Activated B cell treated with CpG ODN at 0.5 μM for 24 hours (primary cell): ENCODE data around the gene ZCWPW1. TPM values are rescaled to one million over a fixed set of nuclear protein-coding genes. Genes with fewer than 3 reads are reported as not detected.

ENCODE experiments used
- ATAC-seq: fragments of 200-7000 bp; cut with Tn5 transposase; one replicate; pipeline ENCODE4 v1.10.0; 2021; ENCODE audit warnings: low read depth, mild to moderate bottlenecking, moderate library complexity
- CTCF ChIA-PET: fragments of 350-600 bp; sonication (Branson Sonifier 250); formaldehyde crosslinking; loops from one replicate; lab custom pipeline; 2021; ENCODE audit warnings: antibody characterized with exemption; lab: Charles Lee
- POLR2A ChIA-PET: fragments of 350-600 bp; sonication (Branson Sonifier 250); formaldehyde crosslinking; loops from one replicate; lab custom pipeline; 2021; ENCODE audit warnings: antibody characterized with exemption; lab: Charles Lee
- DNase-seq: peaks from one replicate; pipeline ENCODE4 v3.0.0; 2022
- H3K27ac Mint-ChIP-seq: one replicate; pipeline ENCODE4 v1.8.0; 2020; ENCODE audit warnings: mixed read lengths
- H3K27me3 Mint-ChIP-seq: one replicate; pipeline ENCODE4 v1.8.0; 2021; ENCODE audit warnings: mixed read lengths
- H3K36me3 Mint-ChIP-seq: one replicate; pipeline ENCODE4 v1.8.0; 2021; ENCODE audit warnings: low read depth, mixed read lengths
- H3K4me1 Mint-ChIP-seq: one replicate; pipeline ENCODE4 v1.8.0; 2021; ENCODE audit warnings: mixed read lengths
- H3K4me3 Mint-ChIP-seq: one replicate; pipeline ENCODE4 v1.8.0; 2020; ENCODE audit warnings: mild to moderate bottlenecking, mixed read lengths
- H3K9me3 Mint-ChIP-seq: one replicate; pipeline ENCODE4 v1.8.0; 2020; ENCODE audit warnings: mixed read lengths
- intact Hi-C: fragments of 100-400 bp; cut with micrococcal nuclease; formaldehyde crosslinking; loops from one replicate; pipeline ENCODE4 v1.15.1; 2024
- total RNA-seq: library from RNA; stranded (reverse); gene quantifications from 2 replicates; pipeline ENCODE4 v1.2.3, GENCODE V29; 2022
- TF ChIP-seq, protein P1 (sequence below): fragments of 200-600 bp; IDR thresholded peaks from one replicate; pipeline ENCODE4 v1.8.0; 2022; ENCODE audit warnings: antibody characterized with exemption, mild to moderate bottlenecking

ZCWPW1 gene
- total RNA-seq, 1 donor from 2014 or later, result 10.8 TPM

DNA sequence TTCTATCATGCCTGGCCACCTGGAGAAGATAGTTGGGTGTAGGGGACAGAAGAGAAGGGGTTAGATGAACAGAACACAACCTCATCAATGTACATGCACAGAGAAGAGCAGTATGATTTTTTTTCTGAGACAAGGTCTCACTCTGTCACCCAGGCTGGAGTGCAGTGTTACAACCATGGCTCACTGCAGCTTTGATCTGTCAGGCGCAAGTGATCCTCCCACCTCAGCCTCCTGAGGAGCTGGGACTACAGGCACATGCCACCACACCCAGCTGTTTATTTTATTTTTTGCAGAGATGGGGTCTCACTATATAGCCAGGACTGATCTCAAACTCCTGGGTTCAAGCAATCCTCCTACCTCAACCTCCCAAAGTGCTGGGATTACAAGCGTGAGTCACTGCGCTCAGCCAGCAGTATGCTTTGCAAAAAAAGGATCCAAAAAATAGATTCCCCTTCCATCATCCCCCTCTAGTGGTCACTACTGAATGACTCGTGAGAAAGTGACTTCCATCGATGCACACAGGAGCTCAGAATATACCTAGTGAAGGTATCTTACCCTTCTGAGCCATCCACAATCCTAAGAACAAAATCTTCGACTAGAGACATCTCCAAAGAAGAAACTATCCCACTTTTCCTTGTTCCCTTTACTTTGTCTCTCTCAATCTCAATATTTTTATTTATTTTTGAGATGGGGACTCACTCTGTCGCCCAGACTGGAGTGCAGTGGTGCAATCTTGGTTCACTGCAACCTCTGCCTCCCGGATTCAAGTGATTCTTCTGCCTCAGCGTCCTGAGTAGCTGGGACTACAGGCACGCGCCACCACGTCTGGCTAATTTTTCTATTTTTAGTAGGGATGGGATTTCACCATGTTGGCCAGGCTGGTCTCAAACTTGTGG lies 21.0 kb downstream of the ZCWPW1 start:
- Mint-ChIP-seq H3K36me3 (peaks cover 6% of the 10 kb centered on the region), H3K4me1 (peaks cover 7% of the 10 kb centered on the region), H3K4me3 (no peak overlapping the region), H3K27ac (no peak overlapping the region), H3K27me3 (no peaks in the 10 kb centered on the region), H3K9me3 (no peaks in the 10 kb centered on the region)
- POLR2A ChIA-PET, result interaction anchor here (0.6 to 2.7 kb wide), 12 partner anchors 11 to 495 kb away, joined by 3 to 34 read pairs (median 6); partner anchors contain the start of genes LAMTOR4, MEPCE, PPP1R35 and ZCWPW1
- DNase-seq (no peak), ATAC-seq (peak; percentile 96)
- intact Hi-C loops, result loop anchor here (1.0 to 10.0 kb wide), 8 partner anchors 11 to 413 kb away; partner anchors contain the start of gene PILRB
- TF ChIP-seq, protein P1, sequence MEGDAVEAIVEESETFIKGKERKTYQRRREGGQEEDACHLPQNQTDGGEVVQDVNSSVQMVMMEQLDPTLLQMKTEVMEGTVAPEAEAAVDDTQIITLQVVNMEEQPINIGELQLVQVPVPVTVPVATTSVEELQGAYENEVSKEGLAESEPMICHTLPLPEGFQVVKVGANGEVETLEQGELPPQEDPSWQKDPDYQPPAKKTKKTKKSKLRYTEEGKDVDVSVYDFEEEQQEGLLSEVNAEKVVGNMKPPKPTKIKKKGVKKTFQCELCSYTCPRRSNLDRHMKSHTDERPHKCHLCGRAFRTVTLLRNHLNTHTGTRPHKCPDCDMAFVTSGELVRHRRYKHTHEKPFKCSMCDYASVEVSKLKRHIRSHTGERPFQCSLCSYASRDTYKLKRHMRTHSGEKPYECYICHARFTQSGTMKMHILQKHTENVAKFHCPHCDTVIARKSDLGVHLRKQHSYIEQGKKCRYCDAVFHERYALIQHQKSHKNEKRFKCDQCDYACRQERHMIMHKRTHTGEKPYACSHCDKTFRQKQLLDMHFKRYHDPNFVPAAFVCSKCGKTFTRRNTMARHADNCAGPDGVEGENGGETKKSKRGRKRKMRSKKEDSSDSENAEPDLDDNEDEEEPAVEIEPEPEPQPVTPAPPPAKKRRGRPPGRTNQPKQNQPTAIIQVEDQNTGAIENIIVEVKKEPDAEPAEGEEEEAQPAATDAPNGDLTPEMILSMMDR, result peak; percentile 54
- CTCF ChIA-PET, result interaction anchor here (0.6 to 3.9 kb wide), 30 partner anchors 9 to 910 kb away, joined by 3 to 45 read pairs (median 6); partner anchors contain the start of genes MEPCE, PILRB, PVRIG and ZCWPW1

DNA sequence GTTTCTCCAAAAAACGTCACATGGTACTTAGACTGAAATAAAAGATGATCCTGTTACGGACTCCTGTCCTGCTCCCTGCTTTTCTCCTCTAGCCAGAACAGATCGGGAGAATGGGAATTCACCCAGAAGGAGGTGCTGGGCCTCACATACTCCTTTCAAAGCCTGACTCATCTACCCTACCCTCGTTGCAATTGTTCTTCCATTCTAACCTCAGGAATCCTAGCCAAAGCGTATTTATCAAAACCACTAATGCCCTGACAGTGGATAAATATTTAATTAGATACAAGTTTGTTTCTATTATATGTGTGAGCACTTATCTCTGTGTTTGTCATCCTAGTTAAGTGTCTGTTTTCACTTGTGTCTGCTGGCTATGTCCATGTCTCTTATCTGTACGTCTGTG lies 21.7 kb downstream of the ZCWPW1 start:
- no peaks in the 10 kb centered on the region for H3K9me3 Mint-ChIP-seq
- intact Hi-C loops, result loop anchor here (1.0 to 10.0 kb wide), 8 partner anchors 10 to 412 kb away; partner anchors contain the start of gene PILRB
- no peaks in the 10 kb centered on the region for H3K27me3 Mint-ChIP-seq
- ATAC-seq (no peak), DNase-seq (no peak)
- H3K27ac Mint-ChIP-seq, result no peak overlapping the region
- H3K4me3 Mint-ChIP-seq, result no peak overlapping the region
- POLR2A ChIA-PET, result interaction anchor here (1.3 to 2.7 kb wide), 7 partner anchors 10 to 274 kb away, joined by 5 to 34 read pairs (median 9); partner anchors contain the start of genes MEPCE, PPP1R35 and ZCWPW1
- TF ChIP-seq, protein P1, result no peak
- CTCF ChIA-PET, result interaction anchor here (0.6 to 3.9 kb wide), 19 partner anchors 9 to 1528 kb away, joined by 3 to 45 read pairs (median 8); partner anchors contain the start of genes MEPCE, PILRB, TRRAP and ZCWPW1
- peaks cover 7% of the 10 kb centered on the region for H3K4me1 Mint-ChIP-seq
- H3K36me3 Mint-ChIP-seq, result peaks cover 12% of the 10 kb centered on the region

DNA sequence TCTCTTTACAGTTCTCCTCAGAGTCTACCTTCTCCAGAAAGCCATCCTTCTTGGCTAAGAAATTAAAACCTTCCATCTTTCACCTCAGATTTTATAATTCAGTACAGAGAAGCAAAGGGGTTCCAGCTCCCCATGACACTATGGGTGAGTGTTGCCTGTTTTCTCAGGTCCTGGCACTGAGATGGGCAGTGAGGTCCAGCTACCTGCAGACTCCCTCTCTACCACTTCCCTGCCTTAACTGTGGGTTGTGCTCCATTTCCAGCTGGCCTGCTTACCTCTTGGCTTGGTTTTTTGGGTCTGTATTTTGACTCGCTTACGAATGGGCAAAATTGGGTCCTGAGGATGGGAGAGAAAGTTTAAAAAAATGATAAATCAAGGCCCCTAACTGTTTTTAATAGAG lies 26.3 kb downstream of the ZCWPW1 start:
- Mint-ChIP-seq H3K4me3 (no peak overlapping the region), H3K4me1 (peaks cover 23% of the 10 kb centered on the region), H3K27me3 (no peaks in the 10 kb centered on the region), H3K36me3 (peaks cover 16% of the 10 kb centered on the region), H3K9me3 (no peaks in the 10 kb centered on the region), H3K27ac (peak overlapping the region; percentile 11)
- TF ChIP-seq, protein P1, result no peak
- ATAC-seq, result no peak
- no peak for DNase-seq
- ChIA-PET POLR2A (interaction anchor here (1.0 kb wide), 1 partner anchor 28 kb away, joined by 3 read pairs; no protein-coding TSS in a partner anchor), CTCF (interaction anchor here (0.7 kb wide), 1 partner anchor 28 kb away, joined by 3 read pairs; no protein-coding TSS in a partner anchor)
- intact Hi-C loops, result loop anchor here (10.0 kb wide), 1 partner anchor 407 kb away; no protein-coding TSS in a partner anchor

DNA sequence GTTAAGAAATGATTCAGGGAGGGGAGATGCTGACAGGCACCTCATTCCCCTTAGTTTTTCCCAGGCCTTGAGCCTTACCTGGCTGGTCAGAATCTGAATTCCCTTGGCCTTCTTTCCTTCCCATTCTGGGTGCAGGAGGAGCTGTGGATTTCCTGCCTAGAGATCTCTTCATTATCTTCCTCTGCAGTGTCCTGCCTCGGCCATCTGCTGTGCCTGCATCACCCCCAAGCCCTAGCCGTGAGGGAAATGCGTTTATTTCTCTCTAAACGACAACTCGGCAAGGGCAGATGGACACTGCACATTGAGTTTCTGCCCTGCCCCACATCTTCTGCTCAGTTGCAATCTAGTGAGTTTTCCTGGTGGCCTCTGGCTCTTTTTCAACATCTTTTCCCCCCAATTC lies 26.7 kb downstream of the ZCWPW1 start:
- intact Hi-C loops, result loop anchor here (10.0 kb wide), 1 partner anchor 407 kb away; no protein-coding TSS in a partner anchor
- TF ChIP-seq, protein P1, result no peak
- ChIA-PET CTCF (no interaction called here), POLR2A (no interaction called here)
- DNase-seq (no peak), ATAC-seq (no peak)
- Mint-ChIP-seq H3K27me3 (no peaks in the 10 kb centered on the region), H3K36me3 (peaks cover 16% of the 10 kb centered on the region), H3K27ac (no peak overlapping the region), H3K9me3 (no peaks in the 10 kb centered on the region), H3K4me3 (no peak overlapping the region), H3K4me1 (peaks cover 24% of the 10 kb centered on the region)
